GM20000 (cell line): Measurements from ENCODE around the gene ESCO1.
"Not testable (repeated sequence)": the region's sequence is repeated elsewhere in the genome, so short reads cannot be mapped to it uniquely, and the experiment has no call there.

Experiments
- DNase-seq: peaks from one replicate; pipeline ENCODE4 v3.0.0; 2012; ENCODE audit warnings: low spot score
- CTCF ChIP-seq: IDR thresholded peaks from 2 replicates; pipeline ENCODE4 v1.5.1; 2012; ENCODE audit warnings: mild to moderate bottlenecking, control low read depth; ENCODE audit errors: extremely low read depth, missing control alignments

The ESCO1 gene

GRCh38 chr18:21612125-21613039, 11.9 kb upstream of the ESCO1 start, which contains the start of gene SNRPD1:
TSS of gene SNRPD1 (plus strand) at chr18:21612314. CDS start at chr18:21612430, 116 bp downstream.
- peak; percentile 97 for TF ChIP-seq CTCF
- DNase-seq, result peak; percentile 90

- not testable (repeated sequence) for DNase-seq
Observed at GRCh38 chr18:21611401-21612124, 11.1 kb upstream of the ESCO1 start.

GRCh38 chr18:21605213-21605612, 4.7 kb upstream of the ESCO1 start:
- DNase-seq, result no peak
- no peak for TF ChIP-seq CTCF

- no peak for DNase-seq
- no peak for TF ChIP-seq CTCF
Observed at GRCh38 chr18:21604671-21605070, 4.2 kb upstream of the ESCO1 start.

GRCh38 chr18:21602299-21602587, 1.7 kb upstream of the ESCO1 start:
- no peak for TF ChIP-seq CTCF
- DNase-seq, result peak; percentile 49

- DNase-seq, result no peak
- no peak for TF ChIP-seq CTCF
Observed at GRCh38 chr18:21599585-21600525, 649 bp downstream of the ESCO1 start.

GRCh38 chr18:21598726-21599584, 1.5 kb downstream of the ESCO1 start:
- no peak for TF ChIP-seq CTCF
- DNase-seq, result no peak
